Astrocyte (in vitro differentiated cells and primary cell): ENCODE data around the gene TRPC4. TPM values are rescaled to one million over a fixed set of nuclear protein-coding genes. Genes with fewer than 3 reads are reported as not detected.

Source experiments
- DNase-seq: peaks from one replicate; pipeline ENCODE4 v3.0.0-alpha.2; 2010; ENCODE audit warnings: low read depth
- FAIRE-seq: peaks from 2 replicates; lab custom pipeline; 2011; peaks lifted over from hg19 to GRCh38; lab: Jason Lieb, UNC
- H2AFZ ChIP-seq: 2 replicates; pipeline ENCODE4 v1.6.0; 2012; ENCODE audit warnings: low read depth, low read length, inconsistent platforms
- H3K27ac ChIP-seq: 2 replicates; pipeline ENCODE4 v1.5.1; 2011; ENCODE audit warnings: low read depth, low read length, inconsistent platforms
- H3K27me3 ChIP-seq: 2 replicates; pipeline ENCODE4 v1.6.0; 2011; ENCODE audit warnings: low read length, inconsistent platforms; ENCODE audit not compliant: insufficient read depth
- H3K36me3 ChIP-seq: 2 replicates; pipeline ENCODE4 v1.5.1; 2011; ENCODE audit warnings: low read length, inconsistent platforms; ENCODE audit not compliant: insufficient read depth
- H3K4me1 ChIP-seq: 2 replicates; pipeline ENCODE4 v1.5.1; 2011; ENCODE audit warnings: low read length, inconsistent platforms; ENCODE audit not compliant: insufficient read depth
- H3K4me2 ChIP-seq: 2 replicates; pipeline ENCODE4 v1.6.0; 2012; ENCODE audit warnings: low read length, inconsistent platforms
- H3K4me3 ChIP-seq: 2 replicates; pipeline ENCODE4 v1.5.1; 2011; ENCODE audit warnings: low read depth, mild to moderate bottlenecking, low read length, inconsistent platforms; ENCODE audit not compliant: insufficient read depth
- H3K79me2 ChIP-seq: 2 replicates; pipeline ENCODE4 v1.6.0; 2012; ENCODE audit warnings: mild to moderate bottlenecking, low read length, inconsistent platforms; ENCODE audit not compliant: insufficient read depth
- H3K9ac ChIP-seq: 2 replicates; pipeline ENCODE4 v1.6.0; 2012; ENCODE audit warnings: mild to moderate bottlenecking, low read length, inconsistent platforms
- H3K9me3 ChIP-seq: 2 replicates; pipeline ENCODE4 v1.5.1; 2012; ENCODE audit warnings: low read depth, mild to moderate bottlenecking, low read length, inconsistent platforms; ENCODE audit not compliant: insufficient read depth
- H4K20me1 ChIP-seq: 2 replicates; pipeline ENCODE4 v1.6.0; 2012; ENCODE audit warnings: low read length, inconsistent platforms; ENCODE audit not compliant: insufficient read depth
- H3K27ac Mint-ChIP-seq: one replicate; pipeline ENCODE4 v1.8.0; 2021; ENCODE audit warnings: mild to moderate bottlenecking, mixed read lengths; ENCODE audit not compliant: unreplicated experiment
- H3K27me3 Mint-ChIP-seq: one replicate; pipeline ENCODE4 v1.8.0; 2021; ENCODE audit warnings: low read depth, mixed read lengths; ENCODE audit not compliant: unreplicated experiment
- H3K36me3 Mint-ChIP-seq: one replicate; pipeline ENCODE4 v1.8.0; 2021; ENCODE audit warnings: low read depth, mixed read lengths; ENCODE audit not compliant: unreplicated experiment
- H3K4me1 Mint-ChIP-seq: one replicate; pipeline ENCODE4 v1.8.0; 2021; ENCODE audit warnings: low read depth, mixed read lengths; ENCODE audit not compliant: unreplicated experiment
- H3K4me3 Mint-ChIP-seq: one replicate; pipeline ENCODE4 v1.8.0; 2021; ENCODE audit warnings: mild to moderate bottlenecking, moderate library complexity, mixed read lengths; ENCODE audit not compliant: unreplicated experiment
- H3K9me3 Mint-ChIP-seq: one replicate; pipeline ENCODE4 v1.8.0; 2021; ENCODE audit warnings: mild to moderate bottlenecking, mixed read lengths; ENCODE audit not compliant: unreplicated experiment
- EZH2 ChIP-seq: IDR thresholded peaks from 2 replicates; pipeline ENCODE4 v1.6.1; 2012; ENCODE audit warnings: mild to moderate bottlenecking, low read length, inconsistent platforms; ENCODE audit not compliant: insufficient read depth
- total RNA-seq: library from RNA; stranded (reverse); gene quantifications from 2 replicates; pipeline ENCODE4 v1.2.1, GENCODE V29; 2021
- TF ChIP-seq, protein P1 (sequence below): IDR thresholded peaks from 2 replicates; pipeline ENCODE4 v1.5.1; 2011; ENCODE audit warnings: low read depth, mild to moderate bottlenecking, inconsistent platforms, low read length, moderate library complexity; ENCODE audit not compliant: insufficient read depth

Gene TRPC4
- total RNA-seq, 1 donor from 2014 or later = 14.4 TPM

DNA sequence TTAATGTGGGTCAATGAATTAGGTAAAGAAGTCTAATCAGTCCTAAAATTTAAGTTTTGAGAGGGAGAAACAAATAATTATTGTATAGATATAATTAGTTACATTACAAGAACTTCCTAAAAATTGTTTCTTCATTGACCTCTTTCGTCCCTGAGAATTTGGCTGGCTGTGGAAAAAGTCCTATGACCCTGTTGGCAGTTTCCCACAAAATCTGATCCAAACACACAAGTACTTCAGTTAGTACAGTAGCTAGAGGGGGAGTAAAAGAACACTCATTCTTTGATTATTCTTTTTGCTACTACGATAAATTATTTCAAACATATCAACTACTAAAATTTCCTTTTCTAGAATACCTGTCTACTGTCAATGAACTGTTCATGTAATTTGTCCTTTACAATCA, 282.3 kb downstream of the TRPC4 start:
- Histone ChIP-seq H3K27ac (no peak overlapping the region), H3K27me3 (no peaks in the 10 kb centered on the region), H4K20me1 (no peaks in the 10 kb centered on the region), H3K36me3 (peaks cover 14% of the 10 kb centered on the region), H3K79me2 (no peaks in the 10 kb centered on the region), H3K4me3 (no peak overlapping the region), H3K4me1 (no peaks in the 10 kb centered on the region), H2AFZ (no peak overlapping the region), H3K9me3 (no peaks in the 10 kb centered on the region), H3K4me2 (no peak overlapping the region), H3K9ac (no peak overlapping the region)
- no peak for TF ChIP-seq EZH2
- TF ChIP-seq, protein P1, sequence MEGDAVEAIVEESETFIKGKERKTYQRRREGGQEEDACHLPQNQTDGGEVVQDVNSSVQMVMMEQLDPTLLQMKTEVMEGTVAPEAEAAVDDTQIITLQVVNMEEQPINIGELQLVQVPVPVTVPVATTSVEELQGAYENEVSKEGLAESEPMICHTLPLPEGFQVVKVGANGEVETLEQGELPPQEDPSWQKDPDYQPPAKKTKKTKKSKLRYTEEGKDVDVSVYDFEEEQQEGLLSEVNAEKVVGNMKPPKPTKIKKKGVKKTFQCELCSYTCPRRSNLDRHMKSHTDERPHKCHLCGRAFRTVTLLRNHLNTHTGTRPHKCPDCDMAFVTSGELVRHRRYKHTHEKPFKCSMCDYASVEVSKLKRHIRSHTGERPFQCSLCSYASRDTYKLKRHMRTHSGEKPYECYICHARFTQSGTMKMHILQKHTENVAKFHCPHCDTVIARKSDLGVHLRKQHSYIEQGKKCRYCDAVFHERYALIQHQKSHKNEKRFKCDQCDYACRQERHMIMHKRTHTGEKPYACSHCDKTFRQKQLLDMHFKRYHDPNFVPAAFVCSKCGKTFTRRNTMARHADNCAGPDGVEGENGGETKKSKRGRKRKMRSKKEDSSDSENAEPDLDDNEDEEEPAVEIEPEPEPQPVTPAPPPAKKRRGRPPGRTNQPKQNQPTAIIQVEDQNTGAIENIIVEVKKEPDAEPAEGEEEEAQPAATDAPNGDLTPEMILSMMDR = no peak
- Mint-ChIP-seq H3K36me3 (no peaks in the 10 kb centered on the region), H3K27ac (no peak overlapping the region), H3K4me1 (no peaks in the 10 kb centered on the region), H3K27me3 (no peaks in the 10 kb centered on the region), H3K9me3 (no peaks in the 10 kb centered on the region), H3K4me3 (no peak overlapping the region)
- DNase-seq (no peak), FAIRE-seq (no peak)
